Measurements from ENCODE around the gene CERS2.

DNA sequence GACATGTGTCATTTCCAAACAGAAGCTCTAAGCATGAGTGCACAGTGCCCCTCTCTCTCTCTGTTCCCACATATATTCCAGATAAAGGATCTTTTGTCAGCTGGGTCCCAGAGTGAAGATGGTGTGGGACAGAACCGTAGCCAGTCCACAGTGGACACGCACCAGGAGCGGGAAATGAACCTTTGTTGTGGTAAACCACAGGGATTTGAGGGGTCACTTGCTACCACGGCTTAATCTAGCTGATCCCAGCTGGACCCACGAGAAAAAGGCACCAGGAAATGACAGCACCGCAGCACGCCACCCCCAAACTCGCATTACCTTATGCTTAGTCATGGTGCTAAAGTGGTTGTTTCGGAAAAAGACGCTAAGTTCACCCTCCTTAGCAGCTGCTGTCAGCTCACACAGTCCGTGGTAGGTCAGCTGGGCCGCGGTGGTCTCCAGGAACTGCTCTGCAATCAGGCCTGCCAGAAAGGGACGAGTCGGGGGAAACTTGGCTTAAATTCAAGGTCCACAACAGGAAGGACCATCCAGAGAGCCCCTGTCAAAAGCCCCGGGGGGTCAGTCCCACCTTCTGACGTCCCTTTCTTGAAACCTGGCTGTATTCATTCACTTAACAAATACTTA, 24.5 kb upstream of the CERS2 start:
- TF ChIP-seq, protein P1, sequence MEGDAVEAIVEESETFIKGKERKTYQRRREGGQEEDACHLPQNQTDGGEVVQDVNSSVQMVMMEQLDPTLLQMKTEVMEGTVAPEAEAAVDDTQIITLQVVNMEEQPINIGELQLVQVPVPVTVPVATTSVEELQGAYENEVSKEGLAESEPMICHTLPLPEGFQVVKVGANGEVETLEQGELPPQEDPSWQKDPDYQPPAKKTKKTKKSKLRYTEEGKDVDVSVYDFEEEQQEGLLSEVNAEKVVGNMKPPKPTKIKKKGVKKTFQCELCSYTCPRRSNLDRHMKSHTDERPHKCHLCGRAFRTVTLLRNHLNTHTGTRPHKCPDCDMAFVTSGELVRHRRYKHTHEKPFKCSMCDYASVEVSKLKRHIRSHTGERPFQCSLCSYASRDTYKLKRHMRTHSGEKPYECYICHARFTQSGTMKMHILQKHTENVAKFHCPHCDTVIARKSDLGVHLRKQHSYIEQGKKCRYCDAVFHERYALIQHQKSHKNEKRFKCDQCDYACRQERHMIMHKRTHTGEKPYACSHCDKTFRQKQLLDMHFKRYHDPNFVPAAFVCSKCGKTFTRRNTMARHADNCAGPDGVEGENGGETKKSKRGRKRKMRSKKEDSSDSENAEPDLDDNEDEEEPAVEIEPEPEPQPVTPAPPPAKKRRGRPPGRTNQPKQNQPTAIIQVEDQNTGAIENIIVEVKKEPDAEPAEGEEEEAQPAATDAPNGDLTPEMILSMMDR (IDR thresholded peaks at IDR 0.05; ENCODE audit: low read depth, low read length, missing input control), result no peak
- TF ChIP-seq SP1 (IDR thresholded peaks at IDR 0.05), result no peak
- no peak for TF ChIP-seq YY1 (IDR thresholded peaks at IDR 0.05)

Data from liver (tissue), 3 donors.